Hematopoietic multipotent progenitor cell treated with erythropoietin and hydrocortisone succinate and interleukin-3 and kit ligand, for 15 days (in vitro differentiated cells): Measurements from ENCODE around the gene NAIF1.
"Not testable (repeated sequence)": the region's sequence is repeated elsewhere in the genome, so short reads cannot be mapped to it uniquely, and the experiment has no call there.

Experiments used
- DNase-seq: peaks from one replicate; pipeline ENCODE4 v3.0.0-alpha.2; 2015; ENCODE audit warnings: low spot score

The NAIF1 gene

GRCh38 chr9:128057724-128058409 is 9.3 kb downstream of the NAIF1 start:
- no peak for DNase-seq

- DNase-seq: no peak
Measured at GRCh38 chr9:128056887-128057723, 10.0 kb downstream of the NAIF1 start.

GRCh38 chr9:128056086-128056485 is 11.0 kb downstream of the NAIF1 start:
- DNase-seq: no peak

GRCh38 chr9:128055344-128056040 is 11.6 kb downstream of the NAIF1 start:
- DNase-seq: no peak

- DNase-seq: no peak
Measured at GRCh38 chr9:128054087-128054486, 13.0 kb downstream of the NAIF1 start.

GRCh38 chr9:128053560-128053959 is 13.6 kb downstream of the NAIF1 start:
- DNase-seq: no peak

GRCh38 chr9:128051932-128052709 is 15.0 kb downstream of the NAIF1 start:
- no peak for DNase-seq

- DNase-seq: no peak
Measured at GRCh38 chr9:128049843-128050242, 17.3 kb downstream of the NAIF1 start.

GRCh38 chr9:128048663-128049062 is 18.5 kb downstream of the NAIF1 start:
- no peak for DNase-seq

- no peak for DNase-seq
Measured at GRCh38 chr9:128047231-128047630, 19.9 kb downstream of the NAIF1 start.

GRCh38 chr9:128045831-128046230 is 21.3 kb downstream of the NAIF1 start:
- DNase-seq: no peak

- not testable (repeated sequence) for DNase-seq
Measured at GRCh38 chr9:128045409-128045808, 21.7 kb downstream of the NAIF1 start.

GRCh38 chr9:128043467-128043868 is 23.7 kb downstream of the NAIF1 start:
- no peak for DNase-seq

GRCh38 chr9:128042043-128042442 is 25.1 kb downstream of the NAIF1 start:
- DNase-seq: no peak

- DNase-seq: not testable (repeated sequence)
Measured at GRCh38 chr9:128040783-128041182, 26.3 kb downstream of the NAIF1 start.

- not testable (repeated sequence) for DNase-seq
Measured at GRCh38 chr9:128036522-128036921, 30.6 kb downstream of the NAIF1 start.

GRCh38 chr9:128034821-128035652 is 32.1 kb downstream of the NAIF1 start:
- DNase-seq: peak; percentile 81

- no peak for DNase-seq
Measured at GRCh38 chr9:128033609-128034008, 33.5 kb downstream of the NAIF1 start.

GRCh38 chr9:128027705-128028104 is 39.4 kb downstream of the NAIF1 start:
- no peak for DNase-seq

GRCh38 chr9:128026773-128027541 is 40.2 kb downstream of the NAIF1 start:
- no peak for DNase-seq
